Measurements from ENCODE around the gene YWHAH.

The YWHAH gene

GRCh38 chr22:31906086-31906485 is 38.2 kb upstream of the YWHAH start:
- H3K9ac ChIP-seq: no peak overlapping the region
- H3K27ac ChIP-seq: no peak overlapping the region
- no peaks in the 10 kb centered on the region for H4K20me1 ChIP-seq
- H3K9me3 ChIP-seq: no peaks in the 10 kb centered on the region
- no peak overlapping the region for H3K4me2 ChIP-seq
- no peaks in the 10 kb centered on the region for H3K4me1 ChIP-seq
- H3K27me3 ChIP-seq: no peaks in the 10 kb centered on the region
- no peak for TF ChIP-seq Cebpa-rat (IDR thresholded peaks at IDR 0.05)
- H3K4me3 ChIP-seq: no peak overlapping the region
- peaks cover 88% of the 10 kb centered on the region for H3K36me3 ChIP-seq

DNA sequence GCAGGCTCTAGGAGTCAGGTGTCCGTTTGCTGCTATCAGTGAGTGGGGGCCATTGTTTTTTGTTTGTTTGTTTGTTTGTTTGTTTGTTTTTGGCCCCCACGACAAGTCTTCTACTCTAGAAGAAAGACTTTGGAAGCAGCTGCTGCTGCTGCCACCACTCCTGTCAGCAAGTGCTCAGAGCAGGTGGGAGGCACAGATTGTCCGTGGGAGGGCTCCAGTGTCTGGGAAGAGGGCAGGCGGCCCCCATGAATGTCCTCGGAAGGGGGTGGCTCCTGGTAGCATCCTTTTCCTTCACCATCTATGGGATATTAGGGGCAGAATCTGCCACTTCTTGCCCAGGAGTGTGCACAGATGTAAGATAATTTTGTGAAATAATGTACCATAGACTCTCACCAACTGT is 37.8 kb upstream of the YWHAH start:
- no peak for TF ChIP-seq Cebpa-rat (IDR thresholded peaks at IDR 0.05)
- Histone ChIP-seq H3K4me3 (no peak overlapping the region), H3K27me3 (no peaks in the 10 kb centered on the region), H3K9me3 (no peaks in the 10 kb centered on the region), H4K20me1 (no peaks in the 10 kb centered on the region), H3K9ac (no peak overlapping the region), H3K4me2 (no peak overlapping the region), H3K27ac (no peak overlapping the region), H3K36me3 (peaks cover 88% of the 10 kb centered on the region), H3K4me1 (no peaks in the 10 kb centered on the region)

DNA sequence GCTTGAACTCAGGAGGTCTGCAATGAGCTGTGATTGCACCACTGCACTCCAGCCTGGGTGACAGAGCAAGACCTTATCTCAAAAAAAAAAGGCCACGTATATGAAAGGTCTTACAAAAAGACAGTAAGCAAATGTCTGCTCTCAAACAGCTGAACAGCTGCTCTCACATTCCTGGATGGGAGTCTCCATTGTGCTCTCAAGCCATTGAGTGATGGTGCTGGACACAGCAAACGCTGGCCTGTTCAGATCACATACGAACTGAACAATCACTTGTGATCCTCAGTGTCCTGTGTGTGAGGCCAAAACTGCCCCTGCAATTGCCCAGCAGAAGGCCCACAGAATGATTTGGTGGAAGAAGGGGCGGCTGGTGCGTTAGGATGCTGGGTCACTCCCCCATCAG is 34.4 kb upstream of the YWHAH start:
- Histone ChIP-seq H3K4me2 (no peak overlapping the region), H3K27me3 (no peaks in the 10 kb centered on the region), H3K9me3 (no peaks in the 10 kb centered on the region), H3K36me3 (peaks cover 67% of the 10 kb centered on the region), H3K4me3 (no peak overlapping the region), H3K9ac (no peak overlapping the region), H4K20me1 (no peaks in the 10 kb centered on the region), H3K27ac (no peak overlapping the region), H3K4me1 (no peaks in the 10 kb centered on the region)
- no peak for TF ChIP-seq Cebpa-rat (IDR thresholded peaks at IDR 0.05)

DNA sequence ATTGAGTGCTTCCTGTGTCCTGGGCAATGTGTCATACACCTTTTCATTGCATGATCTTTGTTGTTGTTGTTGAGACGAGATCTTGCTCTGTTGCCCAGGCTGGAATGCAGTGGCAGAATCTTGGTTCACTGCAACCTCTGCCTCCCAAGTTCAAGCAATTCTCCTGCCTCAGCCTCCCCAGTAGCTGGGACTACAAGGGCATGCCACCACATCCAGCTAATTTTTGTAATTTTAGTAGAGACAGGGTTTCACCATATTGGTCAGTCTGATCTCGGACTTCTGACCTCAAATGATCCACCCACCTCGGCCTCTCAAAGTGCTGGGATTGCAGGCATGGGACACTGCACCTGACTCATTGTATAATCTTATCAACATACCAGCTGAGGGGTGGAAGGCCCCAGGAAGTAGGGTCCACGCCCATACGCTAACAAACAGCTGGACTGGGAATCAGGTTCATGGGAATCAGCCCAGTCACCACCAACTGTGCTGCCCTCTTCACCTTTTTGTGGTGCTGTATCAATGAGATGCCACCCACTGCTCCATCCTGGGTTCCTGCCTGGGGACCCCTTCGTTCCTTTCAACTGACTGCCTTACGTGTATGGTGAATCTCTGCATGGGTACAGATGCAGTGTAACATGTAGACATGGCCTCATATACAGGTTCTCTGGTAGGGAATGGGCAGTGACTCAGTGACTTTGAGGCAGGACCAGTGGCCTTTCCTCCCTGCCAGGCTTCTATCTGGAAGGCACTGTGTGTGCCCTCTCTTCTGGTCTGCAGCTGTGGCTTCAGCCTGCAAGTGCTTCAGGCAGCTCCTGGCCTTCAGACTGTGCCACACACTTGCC is 32.5 kb upstream of the YWHAH start:
- H3K4me3 ChIP-seq: no peak overlapping the region
- H3K4me2 ChIP-seq: no peak overlapping the region
- H3K27me3 ChIP-seq: no peaks in the 10 kb centered on the region
- TF ChIP-seq Cebpa-rat (IDR thresholded peaks at IDR 0.05): no peak
- no peak overlapping the region for H3K27ac ChIP-seq
- H4K20me1 ChIP-seq: no peaks in the 10 kb centered on the region
- H3K9me3 ChIP-seq: no peaks in the 10 kb centered on the region
- H3K36me3 ChIP-seq: peaks cover 49% of the 10 kb centered on the region
- H3K9ac ChIP-seq: no peak overlapping the region
- peaks cover 9% of the 10 kb centered on the region for H3K4me1 ChIP-seq

GRCh38 chr22:31912407-31912743 is 32.0 kb upstream of the YWHAH start:
- Histone ChIP-seq H3K4me1 (peaks cover 15% of the 10 kb centered on the region), H3K4me3 (no peak overlapping the region), H3K4me2 (no peak overlapping the region), H3K36me3 (peaks cover 43% of the 10 kb centered on the region), H3K27me3 (no peaks in the 10 kb centered on the region), H3K9ac (no peak overlapping the region), H4K20me1 (no peaks in the 10 kb centered on the region), H3K27ac (no peak overlapping the region), H3K9me3 (no peaks in the 10 kb centered on the region)
- TF ChIP-seq Cebpa-rat (IDR thresholded peaks at IDR 0.05): no peak

DNA sequence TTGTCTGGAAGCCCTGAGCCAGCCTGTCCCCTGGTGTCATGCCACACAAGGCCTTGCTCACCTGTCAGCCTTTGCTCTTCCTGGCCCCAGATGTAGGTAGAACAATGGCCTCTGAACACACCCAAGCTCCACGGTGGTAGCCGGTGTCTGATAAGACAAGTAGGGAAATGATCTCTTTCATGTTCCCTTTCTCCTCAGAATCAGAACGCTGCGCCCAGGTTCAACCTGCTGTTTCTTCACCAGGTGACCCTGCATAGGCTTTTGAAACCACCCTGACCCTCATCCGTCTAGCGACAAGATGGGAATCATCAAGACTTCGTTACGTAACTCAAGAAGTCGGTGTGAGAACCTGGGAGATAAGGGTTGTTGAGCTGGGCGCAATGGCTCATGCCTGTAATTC is 28.7 kb upstream of the YWHAH start:
- Histone ChIP-seq H3K4me2 (no peak overlapping the region), H3K9me3 (no peaks in the 10 kb centered on the region), H3K4me1 (peaks cover 28% of the 10 kb centered on the region), H3K27me3 (no peaks in the 10 kb centered on the region), H3K4me3 (no peak overlapping the region), H3K27ac (no peak overlapping the region), H3K9ac (no peak overlapping the region), H3K36me3 (peaks cover 14% of the 10 kb centered on the region), H4K20me1 (no peaks in the 10 kb centered on the region)
- TF ChIP-seq Cebpa-rat (IDR thresholded peaks at IDR 0.05): no peak

DNA sequence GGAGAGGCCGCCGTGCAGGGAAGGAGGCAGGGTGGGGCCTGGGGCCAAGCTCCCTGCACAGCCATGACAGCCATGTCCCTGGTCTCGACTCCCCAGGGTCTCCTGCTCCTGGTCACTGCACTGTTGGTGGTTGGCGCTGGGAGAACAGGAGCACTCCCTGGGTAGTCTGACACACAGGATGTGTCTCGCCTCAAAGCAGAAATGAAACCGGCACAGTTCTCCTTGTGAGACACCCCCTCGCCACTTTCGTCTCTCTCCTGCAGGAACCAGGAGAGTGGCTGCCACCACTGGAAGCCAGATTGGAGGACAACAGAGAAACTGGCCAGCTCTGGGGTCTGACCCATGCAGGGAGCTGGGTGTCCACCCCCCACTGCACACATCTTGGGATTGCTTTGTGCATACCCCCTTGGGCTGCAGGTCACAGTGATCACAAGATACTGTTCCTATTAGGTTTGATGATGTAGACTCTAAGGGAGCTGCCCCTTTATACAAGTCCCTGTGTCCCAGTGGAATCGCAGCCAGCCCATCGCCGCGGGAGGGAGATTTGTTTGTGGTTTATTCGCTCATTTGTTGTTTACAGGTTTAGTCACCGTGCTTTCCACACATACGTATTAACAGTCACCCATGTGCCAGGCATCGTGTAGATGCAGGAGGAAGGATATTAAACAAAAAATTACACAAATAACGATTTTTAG is 27.0 kb upstream of the YWHAH start:
- Histone ChIP-seq H3K27me3 (no peaks in the 10 kb centered on the region), H3K9ac (peak overlapping the region; percentile 43; the same call in 1 of the 2 replicates), H4K20me1 (no peaks in the 10 kb centered on the region), H3K27ac (peak overlapping the region; percentile 36), H3K36me3 (no peaks in the 10 kb centered on the region), H3K4me2 (peak overlapping the region; percentile 75), H3K4me1 (peaks cover 31% of the 10 kb centered on the region), H3K9me3 (no peaks in the 10 kb centered on the region), H3K4me3 (no peak overlapping the region)
- TF ChIP-seq Cebpa-rat (IDR thresholded peaks at IDR 0.05): no peak

- Histone ChIP-seq H3K4me3 (no peak overlapping the region), H3K27me3 (no peaks in the 10 kb centered on the region), H3K27ac (no peak overlapping the region), H3K36me3 (no peaks in the 10 kb centered on the region), H3K9me3 (no peaks in the 10 kb centered on the region), H4K20me1 (no peaks in the 10 kb centered on the region), H3K4me2 (no peak overlapping the region), H3K9ac (no peak overlapping the region), H3K4me1 (peaks cover 49% of the 10 kb centered on the region)
- TF ChIP-seq Cebpa-rat (IDR thresholded peaks at IDR 0.05): no peak
Measured at GRCh38 chr22:31919730-31920129, 24.6 kb upstream of the YWHAH start.

DNA sequence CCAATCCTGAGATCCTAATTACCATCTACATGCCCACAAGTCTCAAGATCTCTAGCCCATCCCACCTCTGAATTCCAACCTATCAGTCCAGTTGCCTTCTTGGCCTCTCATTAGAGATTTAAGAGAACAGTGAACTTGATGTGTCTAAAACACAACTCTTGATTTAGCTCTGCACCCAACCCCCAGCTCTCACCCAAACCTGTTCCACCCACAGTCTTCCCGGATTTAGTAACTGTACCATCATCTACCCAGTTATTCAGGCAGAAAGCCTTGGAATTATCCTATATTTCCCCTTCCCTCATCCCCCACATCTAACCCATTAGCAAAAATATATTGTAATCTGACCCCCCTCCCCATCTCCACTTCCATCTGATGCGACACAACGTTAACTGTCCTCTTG is 24.0 kb upstream of the YWHAH start:
- H3K4me2 ChIP-seq: no peak overlapping the region
- H3K9me3 ChIP-seq: no peaks in the 10 kb centered on the region
- peaks cover 49% of the 10 kb centered on the region for H3K4me1 ChIP-seq
- no peaks in the 10 kb centered on the region for H4K20me1 ChIP-seq
- H3K36me3 ChIP-seq: no peaks in the 10 kb centered on the region
- TF ChIP-seq Cebpa-rat (IDR thresholded peaks at IDR 0.05): no peak
- H3K27me3 ChIP-seq: no peaks in the 10 kb centered on the region
- no peak overlapping the region for H3K27ac ChIP-seq
- H3K4me3 ChIP-seq: no peak overlapping the region
- H3K9ac ChIP-seq: no peak overlapping the region

GRCh38 chr22:31921106-31921505 is 23.2 kb upstream of the YWHAH start:
- H3K9ac ChIP-seq: no peak overlapping the region
- H3K36me3 ChIP-seq: no peaks in the 10 kb centered on the region
- no peaks in the 10 kb centered on the region for H3K9me3 ChIP-seq
- H3K4me3 ChIP-seq: no peak overlapping the region
- peaks cover 47% of the 10 kb centered on the region for H3K4me1 ChIP-seq
- no peaks in the 10 kb centered on the region for H4K20me1 ChIP-seq
- H3K27ac ChIP-seq: no peak overlapping the region
- H3K4me2 ChIP-seq: no peak overlapping the region
- no peak for TF ChIP-seq Cebpa-rat (IDR thresholded peaks at IDR 0.05)
- H3K27me3 ChIP-seq: no peaks in the 10 kb centered on the region

Data from BLaER1 (cell line).